ENCODE measurements around the gene SMAD2.
"Not testable (repeated sequence)": the region's sequence is repeated elsewhere in the genome, so short reads cannot be mapped to it uniquely, and the experiment has no call there.

The SMAD2 gene

DNA sequence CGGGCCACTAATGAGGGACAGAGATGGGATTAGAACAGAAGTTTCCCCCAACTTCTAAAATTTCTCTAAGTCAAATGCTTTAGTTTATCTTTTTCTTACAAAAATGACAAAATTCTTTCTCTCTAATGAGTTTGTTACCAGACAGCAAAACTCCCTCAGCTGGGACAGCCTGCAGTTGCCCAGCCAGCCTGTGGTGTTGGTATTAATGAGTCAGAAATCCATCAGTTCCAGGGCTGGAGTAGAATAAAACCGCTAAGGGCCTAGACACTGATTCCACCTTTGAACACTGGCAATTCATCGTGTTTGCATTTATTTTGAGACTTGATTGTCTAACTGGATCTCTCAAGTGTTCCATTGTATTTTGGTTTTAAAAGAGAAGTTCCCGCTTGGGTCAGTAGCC is 38.3 kb upstream of the SMAD2 start:
- Histone ChIP-seq H3K4me2 (ENCODE audit: low read length) (no peak overlapping the region), H3K79me2 (ENCODE audit: low read length) (no peaks in the 10 kb centered on the region), H3K4me1 (ENCODE audit: low read length) (peaks cover 11% of the 10 kb centered on the region), H3K36me3 (replicated peaks; ENCODE audit: low read depth, low read length) (no peaks in the 10 kb centered on the region), H3K27me3 (ENCODE audit: low read depth, low read length) (peaks cover 13% of the 10 kb centered on the region), H3K27ac (ENCODE audit: low read length) (no peak overlapping the region), H3K9ac (ENCODE audit: low read length) (no peak overlapping the region), H4K20me1 (ENCODE audit: insufficient read depth, low read length) (no peaks in the 10 kb centered on the region), H2AFZ (ENCODE audit: low read depth, low read length) (no peak overlapping the region), H3K4me3 (ENCODE audit: low read length) (no peak overlapping the region), H3K9me3 (ENCODE audit: insufficient read depth, low read length) (no peaks in the 10 kb centered on the region)
- no peak for TF ChIP-seq EZH2phosphoT487 (IDR thresholded peaks at IDR 0.05; ENCODE audit: low read depth)
- TF ChIP-seq, protein P1, sequence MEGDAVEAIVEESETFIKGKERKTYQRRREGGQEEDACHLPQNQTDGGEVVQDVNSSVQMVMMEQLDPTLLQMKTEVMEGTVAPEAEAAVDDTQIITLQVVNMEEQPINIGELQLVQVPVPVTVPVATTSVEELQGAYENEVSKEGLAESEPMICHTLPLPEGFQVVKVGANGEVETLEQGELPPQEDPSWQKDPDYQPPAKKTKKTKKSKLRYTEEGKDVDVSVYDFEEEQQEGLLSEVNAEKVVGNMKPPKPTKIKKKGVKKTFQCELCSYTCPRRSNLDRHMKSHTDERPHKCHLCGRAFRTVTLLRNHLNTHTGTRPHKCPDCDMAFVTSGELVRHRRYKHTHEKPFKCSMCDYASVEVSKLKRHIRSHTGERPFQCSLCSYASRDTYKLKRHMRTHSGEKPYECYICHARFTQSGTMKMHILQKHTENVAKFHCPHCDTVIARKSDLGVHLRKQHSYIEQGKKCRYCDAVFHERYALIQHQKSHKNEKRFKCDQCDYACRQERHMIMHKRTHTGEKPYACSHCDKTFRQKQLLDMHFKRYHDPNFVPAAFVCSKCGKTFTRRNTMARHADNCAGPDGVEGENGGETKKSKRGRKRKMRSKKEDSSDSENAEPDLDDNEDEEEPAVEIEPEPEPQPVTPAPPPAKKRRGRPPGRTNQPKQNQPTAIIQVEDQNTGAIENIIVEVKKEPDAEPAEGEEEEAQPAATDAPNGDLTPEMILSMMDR (IDR thresholded peaks at IDR 0.05; ENCODE audit: low read depth, low read length), result no peak

DNA sequence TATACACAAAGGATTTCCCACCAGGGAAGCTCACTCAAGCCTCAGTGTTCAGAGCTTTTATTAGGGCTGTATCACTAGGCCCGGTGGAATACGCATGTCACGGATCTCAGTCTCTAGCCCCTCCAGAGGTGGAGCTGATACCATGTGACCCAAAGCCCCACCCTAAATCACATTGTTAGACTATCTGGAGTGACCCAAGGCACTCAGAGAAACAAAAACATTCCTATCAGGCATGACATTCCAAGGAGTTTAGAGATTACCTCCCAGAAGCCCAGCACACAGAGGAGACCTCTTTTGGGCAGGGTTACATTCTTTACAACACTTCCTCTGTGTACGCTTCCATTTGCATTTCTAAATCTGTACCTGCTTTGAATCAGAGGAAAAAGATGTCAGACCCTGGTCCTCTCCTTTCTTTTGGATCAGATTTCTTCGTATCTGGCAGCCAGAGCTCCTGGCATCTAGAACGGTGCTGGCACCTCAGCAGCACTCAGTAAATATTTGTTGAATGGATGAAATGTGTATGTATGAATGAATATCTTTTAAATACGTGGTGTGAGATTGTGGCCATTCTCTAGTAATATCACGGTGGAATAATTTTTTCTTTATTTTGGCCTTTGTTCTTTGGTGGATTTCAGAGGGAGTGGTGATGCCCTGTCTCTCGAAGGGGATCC is 37.7 kb upstream of the SMAD2 start:
- peaks cover 11% of the 10 kb centered on the region for H3K4me1 ChIP-seq (ENCODE audit: low read length)
- no peaks in the 10 kb centered on the region for H4K20me1 ChIP-seq (ENCODE audit: insufficient read depth, low read length)
- no peak overlapping the region for H3K9ac ChIP-seq (ENCODE audit: low read length)
- H3K79me2 ChIP-seq (ENCODE audit: low read length), result no peaks in the 10 kb centered on the region
- no peak overlapping the region for H3K27ac ChIP-seq (ENCODE audit: low read length)
- H3K27me3 ChIP-seq (ENCODE audit: low read depth, low read length), result peaks cover 7% of the 10 kb centered on the region
- no peak overlapping the region for H3K4me2 ChIP-seq (ENCODE audit: low read length)
- no peaks in the 10 kb centered on the region for H3K9me3 ChIP-seq (ENCODE audit: insufficient read depth, low read length)
- no peak overlapping the region for H3K4me3 ChIP-seq (ENCODE audit: low read length)
- no peak overlapping the region for H2AFZ ChIP-seq (ENCODE audit: low read depth, low read length)
- no peaks in the 10 kb centered on the region for H3K36me3 ChIP-seq (replicated peaks; ENCODE audit: low read depth, low read length)
- TF ChIP-seq, protein P1 (IDR thresholded peaks at IDR 0.05; ENCODE audit: low read depth, low read length), result no peak
- no peak for TF ChIP-seq EZH2phosphoT487 (IDR thresholded peaks at IDR 0.05; ENCODE audit: low read depth)

DNA sequence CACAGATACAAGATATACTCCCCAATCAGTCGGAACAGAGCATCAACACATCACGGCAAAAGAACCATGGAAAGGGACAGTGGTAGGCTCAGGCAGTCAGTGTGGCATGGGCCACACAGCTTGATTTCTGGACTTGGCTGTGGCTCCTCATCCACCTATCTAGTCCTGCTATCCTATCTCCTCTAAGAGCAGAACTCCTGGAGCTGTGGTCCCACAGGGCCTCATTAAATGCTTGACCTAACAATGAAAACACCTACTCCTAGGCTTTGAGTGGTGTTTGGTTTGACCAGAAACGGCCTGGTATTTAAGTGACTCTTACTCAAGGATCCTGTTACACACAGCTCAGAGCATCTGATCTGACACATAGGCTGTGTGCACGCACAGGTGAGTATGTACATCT is 33.6 kb upstream of the SMAD2 start:
- H3K4me1 ChIP-seq (ENCODE audit: low read length), result no peaks in the 10 kb centered on the region
- no peak overlapping the region for H2AFZ ChIP-seq (ENCODE audit: low read depth, low read length)
- no peaks in the 10 kb centered on the region for H4K20me1 ChIP-seq (ENCODE audit: insufficient read depth, low read length)
- no peaks in the 10 kb centered on the region for H3K79me2 ChIP-seq (ENCODE audit: low read length)
- H3K4me2 ChIP-seq (ENCODE audit: low read length), result no peak overlapping the region
- TF ChIP-seq, protein P1 (IDR thresholded peaks at IDR 0.05; ENCODE audit: low read depth, low read length), result no peak
- TF ChIP-seq EZH2phosphoT487 (IDR thresholded peaks at IDR 0.05; ENCODE audit: low read depth), result no peak
- H3K9ac ChIP-seq (ENCODE audit: low read length), result no peak overlapping the region
- H3K27me3 ChIP-seq (ENCODE audit: low read depth, low read length), result peaks cover 8% of the 10 kb centered on the region
- H3K27ac ChIP-seq (ENCODE audit: low read length), result no peak overlapping the region
- no peak overlapping the region for H3K4me3 ChIP-seq (ENCODE audit: low read length)
- no peaks in the 10 kb centered on the region for H3K36me3 ChIP-seq (replicated peaks; ENCODE audit: low read depth, low read length)
- 0 out of 2 replicates have a peak, but pooled peaks cover 6% of the 10 kb centered on the region for H3K9me3 ChIP-seq (ENCODE audit: insufficient read depth, low read length)

DNA sequence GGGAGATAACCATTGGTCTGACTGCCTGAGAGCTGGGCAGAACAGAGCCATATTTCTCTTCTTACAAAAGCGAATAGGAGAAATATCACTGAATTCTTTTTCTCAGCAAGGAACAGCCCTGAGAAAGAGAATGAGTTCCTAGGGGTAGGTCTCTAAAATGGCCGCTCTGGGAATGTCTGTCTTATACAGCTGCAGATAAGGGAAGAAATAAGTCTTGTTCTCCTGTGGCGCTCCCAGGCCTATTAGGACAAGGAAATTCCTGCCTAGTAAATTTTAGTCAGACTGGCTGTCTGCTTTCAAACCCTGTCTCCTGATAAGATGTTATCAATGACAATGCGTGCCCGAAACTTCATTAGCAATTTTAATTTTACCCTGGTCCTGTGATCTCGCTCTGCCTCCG is 30.5 kb upstream of the SMAD2 start:
- H3K79me2 ChIP-seq (ENCODE audit: low read length); H3K9me3 ChIP-seq (ENCODE audit: insufficient read depth, low read length); H3K4me3 ChIP-seq (ENCODE audit: low read length); H4K20me1 ChIP-seq (ENCODE audit: insufficient read depth, low read length); H2AFZ ChIP-seq (ENCODE audit: low read depth, low read length); H3K4me2 ChIP-seq (ENCODE audit: low read length); H3K36me3 ChIP-seq (replicated peaks; ENCODE audit: low read depth, low read length); H3K4me1 ChIP-seq (ENCODE audit: low read length); H3K27ac ChIP-seq (ENCODE audit: low read length); H3K9ac ChIP-seq (ENCODE audit: low read length): not testable (repeated sequence)
- peaks cover 31% of the 10 kb centered on the region for H3K27me3 ChIP-seq (ENCODE audit: low read depth, low read length)
